HepG2 (cell line): ENCODE measurements around the gene DISP1. TPM values are rescaled to one million over a fixed set of nuclear protein-coding genes. Genes with fewer than 3 reads are reported as not detected.

Source experiments
- ATAC-seq: fragments of 200-7000 bp; cut with Tn5 transposase; 3 replicates; pipeline ENCODE4 v1.9.1; 2020; ENCODE audit warnings: mild to moderate bottlenecking, moderate library complexity
- BruUV-seq: library from RNA; stranded (reverse); fragments of 400-500 nt; replicated peaks from 2 replicates; lab custom pipeline; 2021; lab: Mats Ljungman, UMichigan
- CTCF ChIA-PET: fragments of 300-600 bp; formaldehyde crosslinking; extraction: SDS; loops from one replicate; lab custom pipeline; 2021; ENCODE audit warnings: low total read pairs, inconsistent platforms, low intra/inter-chr PET ratio; lab: Yijun Ruan, JAX
- POLR2A ChIA-PET: fragments of 350-600 bp; sonication (Branson Sonifier 250); formaldehyde crosslinking; loops from one replicate; lab custom pipeline; 2020; ENCODE audit warnings: antibody characterized with exemption, inconsistent platforms; lab: Yijun Ruan, JAX
- DNase-seq: peaks from one replicate; pipeline ENCODE4 v3.0.0-alpha.2; 2015; ENCODE audit warnings: low spot score
- FAIRE-seq: peaks from 3 replicates; lab custom pipeline; 2011; peaks lifted over from hg19 to GRCh38; lab: Jason Lieb, UNC
- H2AFZ ChIP-seq: one replicate; pipeline ENCODE4 v1.6.1; 2011; ENCODE audit warnings: low read length, inconsistent platforms
- H3K27ac ChIP-seq: fragments of 300-600 bp; 3 replicates; pipeline ENCODE4 v1.8.0; 2011; ENCODE audit warnings: mixed run types, mild to moderate bottlenecking, mixed read lengths, low read length, inconsistent platforms; ENCODE audit not compliant: insufficient read depth; ENCODE audit errors: extremely low read length
- H3K27me3 ChIP-seq, 2 experiments: fragments of 200-600 bp in 1 of 2; 2 replicates in 1 of 2; 3 replicates in 1 of 2; pipeline versions ENCODE4 v1.6.0 to v1.8.0; 2011; ENCODE audit warnings: low read length in 2 of 2, mild to moderate bottlenecking in 2 of 2, moderate library complexity in 2 of 2, inconsistent platforms in 1 of 2; ENCODE audit not compliant: insufficient read depth in 2 of 2, control insufficient read depth in 1 of 2
- H3K36me3 ChIP-seq, 2 experiments: fragments of 200-600 bp in 1 of 2; replicated peaks in 1 of 2; 2 replicates in 1 of 2; 3 replicates in 1 of 2; pipeline versions ENCODE4 v1.5.1 to v1.8.0; 2011; ENCODE audit warnings: low read length in 2 of 2, inconsistent platforms in 1 of 2; ENCODE audit not compliant: insufficient read depth in 2 of 2, control insufficient read depth in 1 of 2
- H3K4me1 ChIP-seq: 2 replicates; pipeline ENCODE4 v1.5.1; 2012; ENCODE audit warnings: low read length, inconsistent platforms; ENCODE audit not compliant: insufficient read depth
- H3K4me2 ChIP-seq: 2 replicates; pipeline ENCODE4 v1.6.0; 2011; ENCODE audit warnings: low read depth, low read length, inconsistent platforms
- H3K4me3 ChIP-seq, 3 experiments: fragments of 200-600 bp in 1 of 3; sonication (generic), shearing (Covaris generic) in 1 of 3; replicated peaks in 1 of 3; 2 replicates each; pipeline ENCODE4 v1.5.1; 2011 to 2016; ENCODE audit warnings: low read length in 3 of 3, inconsistent platforms in 2 of 3, low read depth in 2 of 3, mild to moderate bottlenecking in 2 of 3, control low read depth in 1 of 3, mixed read lengths in 1 of 3; ENCODE audit not compliant: insufficient read depth in 1 of 3
- H3K79me2 ChIP-seq: one replicate; pipeline ENCODE4 v1.6.1; 2011; ENCODE audit warnings: low read length, inconsistent platforms; ENCODE audit not compliant: insufficient read depth
- H3K9ac ChIP-seq: 2 replicates; pipeline ENCODE4 v1.6.0; 2011; ENCODE audit warnings: mild to moderate bottlenecking, low read depth, low read length, inconsistent platforms; ENCODE audit not compliant: insufficient read depth
- H3K9me3 ChIP-seq: 2 replicates; pipeline ENCODE4 v1.5.1; 2012; ENCODE audit warnings: mild to moderate bottlenecking, low read length
- H4K20me1 ChIP-seq: 2 replicates; pipeline ENCODE4 v1.6.0; 2011; ENCODE audit warnings: inconsistent platforms, mild to moderate bottlenecking, low read length, moderate library complexity; ENCODE audit not compliant: insufficient read depth
- CCAR2 ChIP-seq: fragments of 200-400 bp; formaldehyde crosslinking; optimal IDR thresholded peaks from 2 replicates; pipeline ENCODE3; 2018; ENCODE audit warnings: low read depth, mild to moderate bottlenecking, low read length, moderate library complexity
- ETV6 ChIP-seq: sonication (generic); formaldehyde crosslinking; conservative IDR thresholded peaks from 2 replicates; pipeline ENCODE4 v1.4.0; 2020; ENCODE audit warnings: missing genetic modification reagents
- JUND ChIP-seq: sonication (generic); formaldehyde crosslinking; IDR thresholded peaks from 2 replicates; pipeline ENCODE4 v1.8.0; 2022; ENCODE audit warnings: mild to moderate bottlenecking, missing genetic modification reagents
- KLF6 ChIP-seq: IDR thresholded peaks from 2 replicates; pipeline ENCODE4 v1.8.0; 2016; ENCODE audit warnings: missing biosample characterization, missing genetic modification reagents
- MEIS2 ChIP-seq: sonication (generic); formaldehyde crosslinking; IDR thresholded peaks from 2 replicates; pipeline ENCODE4 v1.9.0; 2021; ENCODE audit warnings: mild to moderate bottlenecking, missing genetic modification reagents
- RAD21 ChIP-seq: fragments of 450-650 bp; formaldehyde crosslinking; IDR thresholded peaks from 2 replicates; pipeline ENCODE4 v1.5.0; 2020; ENCODE audit warnings: mild to moderate bottlenecking
- RBM22 ChIP-seq: fragments of 200-400 bp; formaldehyde crosslinking; optimal IDR thresholded peaks from 2 replicates; pipeline ENCODE3; 2017; ENCODE audit warnings: mild to moderate bottlenecking, low read length, moderate library complexity
- ZNF326 ChIP-seq: sonication (generic); formaldehyde crosslinking; IDR thresholded peaks from 2 replicates; pipeline ENCODE4 v1.4.0; 2020; ENCODE audit warnings: missing genetic modification reagents, borderline replicate concordance
- ZNF34 ChIP-seq: sonication (generic); formaldehyde crosslinking; IDR thresholded peaks from 2 replicates; pipeline ENCODE4 v1.4.0; 2020; ENCODE audit warnings: mild to moderate bottlenecking, missing genetic modification reagents, borderline replicate concordance
- ZNF670 ChIP-seq: sonication (generic); formaldehyde crosslinking; IDR thresholded peaks from 2 replicates; pipeline ENCODE4 v1.8.0; 2022; ENCODE audit warnings: mild to moderate bottlenecking, missing genetic modification reagents, borderline replicate concordance
- ZNF777 ChIP-seq: sonication (generic); formaldehyde crosslinking; IDR thresholded peaks from 2 replicates; pipeline ENCODE4 v1.4.0; 2020; ENCODE audit warnings: missing genetic modification reagents
- ZNF83 ChIP-seq: sonication (generic); formaldehyde crosslinking; IDR thresholded peaks from 2 replicates; pipeline ENCODE4 v1.4.0; 2020; ENCODE audit warnings: missing genetic modification reagents, mild to moderate bottlenecking, borderline replicate concordance
- WGBS: methylation state at CpG from one replicate; pipeline ENCODE4 v1.1.6; 2017; ENCODE audit warnings: low lambda C conversion rate; 5-methylcytosine and 5-hydroxymethylcytosine counted together
- in situ Hi-C: cut with HindIII; loops from 2 replicates; pipeline ENCODE4 v1.10.0; 2017; ENCODE audit warnings: low pct_unique_long_range_greater_than_20kb; ENCODE audit not compliant: extremely low pct_ligation_motif_present
- intact Hi-C: fragments of 100-400 bp; cut with micrococcal nuclease; formaldehyde crosslinking; loops from one replicate; pipeline ENCODE4 v1.10.0; 2022; ENCODE audit not compliant: unreplicated experiment
- polyA plus RNA-seq, 8 experiments: library from polyadenylated mRNA; depleted of rRNA in 3 of 8; stranded (reverse) in 7 of 8; unstranded in 1 of 8; fragments of >200 nt; fragmentation: Illumina TruSeq in 4 of 8; extraction: Trizol in 4 of 8; gene quantifications; 2 replicates each; pipeline versions ENCODE4 v1.2.1 to v1.2.3, GENCODE V29; 2011 to 2016; ENCODE audit warnings: low read depth in 4 of 8, missing spikeins in 1 of 8, mixed read lengths in 1 of 8; ENCODE audit not compliant: insufficient read depth in 1 of 8
- total RNA-seq, 5 experiments: library from RNA; depleted of rRNA; stranded (reverse); fragments of >200 nt; fragmentation: Illumina TruSeq; extraction: Trizol; gene quantifications; 2 replicates each; pipeline ENCODE4 v1.2.3, GENCODE V29; 2016; ENCODE audit warnings: low read depth in 1 of 5
- TF ChIP-seq, protein P1 (sequence below): sonication (generic); formaldehyde crosslinking; IDR thresholded peaks from 2 replicates; pipeline ENCODE4 v1.5.0; 2020; ENCODE audit warnings: mild to moderate bottlenecking, missing genetic modification reagents, moderate library complexity
- TF ChIP-seq, protein P2 (sequence below): sonication (generic); formaldehyde crosslinking; IDR thresholded peaks from 2 replicates; pipeline ENCODE4 v1.4.0; 2020; ENCODE audit warnings: missing genetic modification reagents
- TF ChIP-seq, protein P3 (sequence below): IDR thresholded peaks from 2 replicates; pipeline ENCODE4 v1.6.1; 2016; ENCODE audit warnings: missing compliant biosample characterization, missing genetic modification reagents, borderline replicate concordance

DISP1 gene
- total and polyA plus RNA-seq, 2 of the 13 experiments (the other 11 are each of a cell fraction or from before 2014, with no cell fraction given) = 1.9 to 2.0 TPM

DNA sequence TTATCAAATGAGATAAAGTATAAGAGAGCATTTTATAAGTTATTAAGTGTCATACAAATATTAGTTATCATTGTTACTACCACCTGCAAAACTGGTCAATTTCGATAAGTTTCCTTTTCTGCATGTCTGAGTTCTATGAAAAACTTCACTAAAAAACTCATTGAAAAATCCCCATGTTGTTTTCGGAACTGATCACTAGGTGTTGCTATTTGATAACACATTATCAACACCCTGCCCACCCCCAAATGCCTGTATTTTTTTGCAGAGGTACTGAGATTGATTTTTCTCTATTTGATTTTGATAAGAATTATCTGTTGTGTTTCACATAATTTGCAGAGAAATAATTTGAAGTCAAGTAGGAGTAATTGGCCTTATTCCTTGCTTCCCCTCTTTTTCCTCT is 22.1 kb upstream of the DISP1 start (continued):
- TF ChIP-seq, protein P1, sequence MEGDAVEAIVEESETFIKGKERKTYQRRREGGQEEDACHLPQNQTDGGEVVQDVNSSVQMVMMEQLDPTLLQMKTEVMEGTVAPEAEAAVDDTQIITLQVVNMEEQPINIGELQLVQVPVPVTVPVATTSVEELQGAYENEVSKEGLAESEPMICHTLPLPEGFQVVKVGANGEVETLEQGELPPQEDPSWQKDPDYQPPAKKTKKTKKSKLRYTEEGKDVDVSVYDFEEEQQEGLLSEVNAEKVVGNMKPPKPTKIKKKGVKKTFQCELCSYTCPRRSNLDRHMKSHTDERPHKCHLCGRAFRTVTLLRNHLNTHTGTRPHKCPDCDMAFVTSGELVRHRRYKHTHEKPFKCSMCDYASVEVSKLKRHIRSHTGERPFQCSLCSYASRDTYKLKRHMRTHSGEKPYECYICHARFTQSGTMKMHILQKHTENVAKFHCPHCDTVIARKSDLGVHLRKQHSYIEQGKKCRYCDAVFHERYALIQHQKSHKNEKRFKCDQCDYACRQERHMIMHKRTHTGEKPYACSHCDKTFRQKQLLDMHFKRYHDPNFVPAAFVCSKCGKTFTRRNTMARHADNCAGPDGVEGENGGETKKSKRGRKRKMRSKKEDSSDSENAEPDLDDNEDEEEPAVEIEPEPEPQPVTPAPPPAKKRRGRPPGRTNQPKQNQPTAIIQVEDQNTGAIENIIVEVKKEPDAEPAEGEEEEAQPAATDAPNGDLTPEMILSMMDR (CRISPR knock-in tag) = peak; percentile 66
- peak; percentile 66 for TF ChIP-seq RAD21 (CRISPR knock-in tag)
- TF ChIP-seq ZNF34 (CRISPR knock-in tag) = no peak
- no peak for TF ChIP-seq ZNF83 (CRISPR knock-in tag)
- TF ChIP-seq ETV6 (CRISPR knock-in tag) = no peak

DNA sequence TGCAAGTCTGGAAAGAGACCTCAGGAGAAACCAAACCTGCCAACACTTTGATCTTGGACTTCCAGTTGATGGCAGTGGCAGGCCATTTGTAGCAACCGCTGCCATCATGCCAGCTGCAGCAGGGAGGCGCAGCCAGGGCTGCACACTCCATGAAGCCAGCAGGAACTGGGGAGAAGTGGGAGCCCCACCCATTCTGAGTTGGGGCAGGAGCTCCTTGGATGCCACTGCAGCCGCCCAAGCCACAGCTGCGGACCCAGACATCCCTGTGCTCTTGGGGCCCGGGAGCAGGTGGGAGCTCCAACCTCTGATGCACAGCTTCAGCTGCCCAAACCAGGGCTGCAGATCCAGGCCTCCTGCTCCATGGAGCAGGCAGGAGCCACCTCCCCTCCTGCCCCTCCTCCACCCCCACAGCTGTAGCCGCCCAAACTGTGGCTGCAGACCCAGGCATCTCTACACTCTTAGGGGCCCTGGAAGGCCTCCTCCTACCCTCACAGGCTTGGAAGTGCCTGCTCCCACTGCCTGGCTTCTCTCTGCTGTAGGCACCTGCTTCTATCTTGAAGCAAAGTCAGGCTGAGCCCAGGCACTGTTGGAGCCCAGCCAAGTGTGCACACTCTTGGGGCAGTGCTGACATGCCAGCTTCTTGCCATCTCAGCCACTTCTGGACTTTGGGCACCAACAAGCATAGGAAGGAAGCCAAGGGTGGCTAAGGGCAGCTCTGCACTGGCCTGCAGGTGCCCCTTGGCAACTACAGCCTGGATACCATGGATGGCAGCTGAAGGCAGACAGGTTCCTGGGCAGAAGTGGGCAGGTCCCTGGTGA is 20.0 kb upstream of the DISP1 start:
- no peak for DNase-seq
- Histone ChIP-seq H3K27me3 (no peaks in the 10 kb centered on the region), H3K4me3 (no peak overlapping the region), H3K36me3 (no peaks in the 10 kb centered on the region), H3K4me2 (no peak overlapping the region), H3K27ac (no peak overlapping the region), H4K20me1 (no peaks in the 10 kb centered on the region), H3K9me3 (no peaks in the 10 kb centered on the region), H3K79me2 (no peaks in the 10 kb centered on the region), H3K4me1 (peaks cover 13% of the 10 kb centered on the region), H2AFZ (no peak overlapping the region), H3K9ac (no peak overlapping the region)
- in situ Hi-C loops (loop anchor here (5.0 kb wide), 1 partner anchor 292 kb away; no protein-coding TSS in a partner anchor), intact Hi-C loops (loop anchor here (1.0 kb wide), 1 partner anchor 207 kb away; no protein-coding TSS in a partner anchor)
- no TSS peak for BruUV-seq
- no peak for FAIRE-seq
- ATAC-seq = peak; percentile 68
- 47% methylated on average over 3 of the region's 6 CpGs for WGBS
- POLR2A ChIA-PET = no interaction called here
- CTCF ChIA-PET = interaction anchor here (3.7 kb wide), 1 partner anchor 287 kb away, joined by 49 read pairs; no protein-coding TSS in a partner anchor
- TF ChIP-seq, protein P2, sequence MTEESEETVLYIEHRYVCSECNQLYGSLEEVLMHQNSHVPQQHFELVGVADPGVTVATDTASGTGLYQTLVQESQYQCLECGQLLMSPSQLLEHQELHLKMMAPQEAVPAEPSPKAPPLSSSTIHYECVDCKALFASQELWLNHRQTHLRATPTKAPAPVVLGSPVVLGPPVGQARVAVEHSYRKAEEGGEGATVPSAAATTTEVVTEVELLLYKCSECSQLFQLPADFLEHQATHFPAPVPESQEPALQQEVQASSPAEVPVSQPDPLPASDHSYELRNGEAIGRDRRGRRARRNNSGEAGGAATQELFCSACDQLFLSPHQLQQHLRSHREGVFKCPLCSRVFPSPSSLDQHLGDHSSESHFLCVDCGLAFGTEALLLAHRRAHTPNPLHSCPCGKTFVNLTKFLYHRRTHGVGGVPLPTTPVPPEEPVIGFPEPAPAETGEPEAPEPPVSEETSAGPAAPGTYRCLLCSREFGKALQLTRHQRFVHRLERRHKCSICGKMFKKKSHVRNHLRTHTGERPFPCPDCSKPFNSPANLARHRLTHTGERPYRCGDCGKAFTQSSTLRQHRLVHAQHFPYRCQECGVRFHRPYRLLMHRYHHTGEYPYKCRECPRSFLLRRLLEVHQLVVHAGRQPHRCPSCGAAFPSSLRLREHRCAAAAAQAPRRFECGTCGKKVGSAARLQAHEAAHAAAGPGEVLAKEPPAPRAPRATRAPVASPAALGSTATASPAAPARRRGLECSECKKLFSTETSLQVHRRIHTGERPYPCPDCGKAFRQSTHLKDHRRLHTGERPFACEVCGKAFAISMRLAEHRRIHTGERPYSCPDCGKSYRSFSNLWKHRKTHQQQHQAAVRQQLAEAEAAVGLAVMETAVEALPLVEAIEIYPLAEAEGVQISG (CRISPR knock-in tag) = no peak
- TF ChIP-seq, protein P3, sequence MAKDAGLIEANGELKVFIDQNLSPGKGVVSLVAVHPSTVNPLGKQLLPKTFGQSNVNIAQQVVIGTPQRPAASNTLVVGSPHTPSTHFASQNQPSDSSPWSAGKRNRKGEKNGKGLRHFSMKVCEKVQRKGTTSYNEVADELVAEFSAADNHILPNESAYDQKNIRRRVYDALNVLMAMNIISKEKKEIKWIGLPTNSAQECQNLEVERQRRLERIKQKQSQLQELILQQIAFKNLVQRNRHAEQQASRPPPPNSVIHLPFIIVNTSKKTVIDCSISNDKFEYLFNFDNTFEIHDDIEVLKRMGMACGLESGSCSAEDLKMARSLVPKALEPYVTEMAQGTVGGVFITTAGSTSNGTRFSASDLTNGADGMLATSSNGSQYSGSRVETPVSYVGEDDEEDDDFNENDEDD (CRISPR knock-in tag) = no peak
- no peak for TF ChIP-seq JUND
- no peak for TF ChIP-seq ZNF670 (CRISPR knock-in tag)
- no peak for TF ChIP-seq ZNF777 (CRISPR knock-in tag)
- no peak for TF ChIP-seq KLF6
- TF ChIP-seq ZNF326 (CRISPR knock-in tag) = no peak
- TF ChIP-seq MEIS2 (CRISPR knock-in tag) = no peak
- no peak for TF ChIP-seq RBM22
- TF ChIP-seq CCAR2 = no peak
